Fibroblast of lung (primary cell): Measurements from ENCODE around the gene NLRC5.

ENCODE experiments used
- CTCF ChIP-seq, 2 donors: IDR thresholded peaks in 1 of 2; conservative IDR thresholded peaks in 1 of 2; 1 replicate in 1 of 2; 2 replicates in 1 of 2; pipeline ENCODE4 v1.5.1; 2011 to 2012; ENCODE audit warnings: low read length in 2 of 2, control low read depth in 1 of 2, inconsistent platforms in 1 of 2, low read depth in 1 of 2, mild to moderate bottlenecking in 1 of 2
- EZH2 ChIP-seq: IDR thresholded peaks from 2 replicates; pipeline ENCODE4 v1.5.1; 2012; ENCODE audit warnings: low read length, control low read depth, mild to moderate bottlenecking; ENCODE audit errors: missing control alignments

DNA sequence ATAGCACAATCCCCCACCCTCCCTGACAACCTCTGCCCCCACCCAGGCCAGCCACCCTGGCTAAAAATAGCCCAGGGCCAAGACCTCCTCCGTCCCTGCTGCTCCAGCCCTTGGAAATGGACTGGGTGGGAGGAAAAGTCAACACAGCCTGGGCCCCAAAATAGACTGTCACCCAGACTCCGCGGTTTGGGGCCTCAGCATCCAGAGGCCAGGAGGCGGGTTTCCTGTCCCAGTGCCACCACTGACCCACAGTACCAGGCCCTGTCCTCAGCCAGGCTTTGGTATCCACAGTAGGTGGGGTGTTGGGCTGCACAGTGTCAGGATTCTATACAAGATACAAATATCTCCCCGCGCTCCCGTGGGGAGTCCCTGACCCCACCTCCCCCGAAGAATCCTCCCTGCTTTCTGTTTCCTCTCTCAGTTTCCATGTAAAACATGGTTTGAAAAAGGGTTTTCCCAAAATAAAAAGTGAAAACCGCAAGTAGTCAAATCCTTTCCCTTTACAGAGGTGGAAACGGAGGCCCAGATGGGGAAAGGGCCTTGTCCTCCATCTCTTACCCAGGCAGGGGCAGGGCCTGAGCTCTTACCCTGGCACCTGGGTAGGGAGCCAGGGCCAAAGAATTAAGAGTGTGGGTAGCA is 123.2 kb downstream of the NLRC5 start:
- TF ChIP-seq CTCF (conservative IDR thresholded peaks at IDR 0.05 in 1 of 2, IDR thresholded peaks at IDR 0.05 in 1 of 2; ENCODE audit: low read depth in 1 of 2, low read length in 2 of 2), result no peak
- no peak for TF ChIP-seq EZH2
